ENCODE data around the gene CHST4. TPM values are rescaled to one million over a fixed set of nuclear protein-coding genes. Genes with fewer than 3 reads are reported as not detected.
A peak's percentile ranks its signal among the peaks of the same experiment; 100 is the strongest.

CHST4 gene
- 4.5 and 6.6 TPM in 2 replicates for total RNA-seq (2014; rRNA removed; shearing (Covaris generic))
- 0.28 and 0.29 TPM in 2 replicates for total RNA-seq (2022)
- Bru-seq, nascent RNA = percentile 14 among the genes with signal in this experiment
- not detected for BruChase-seq, experiment 1, labeled RNA remaining after a 6-hour chase
- percentile 14 among the genes with signal in this experiment for BruChase-seq, experiment 2, labeled RNA remaining after a 2-hour chase
- long read RNA-seq, partial matches to known transcripts = 0 of 2 reads
- long read RNA-seq, other reads (novel, unspliced or antisense) = 0 of 2 reads

DNA sequence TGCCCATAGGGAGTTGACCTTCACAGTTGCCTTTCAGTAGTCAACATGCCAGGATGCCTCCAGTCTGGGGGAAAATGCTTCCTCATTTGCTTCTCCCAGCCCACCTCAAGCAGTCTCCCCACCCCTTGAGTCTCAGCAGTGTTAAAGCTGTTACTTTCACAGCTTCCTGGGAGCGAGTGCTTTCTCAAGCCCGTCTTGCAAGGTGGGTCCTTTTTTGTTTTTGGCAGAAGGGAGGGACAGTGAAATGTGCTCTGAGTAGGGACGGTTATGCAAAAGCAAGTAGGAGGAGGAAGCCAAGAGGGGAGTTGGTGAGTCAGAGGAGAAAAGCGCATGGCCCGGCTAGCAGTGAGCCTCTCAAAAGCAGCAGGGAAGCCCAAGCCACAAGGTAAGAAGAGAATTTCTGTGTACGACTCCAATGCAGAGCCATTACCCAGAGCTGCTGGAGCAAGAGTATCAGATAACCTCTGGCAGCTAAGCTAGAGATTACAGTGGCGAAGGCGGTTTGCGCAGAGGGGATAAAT lies at the start of gene CHST4:
TSS of gene CHST4 (plus strand) at position 316 of the 521 bp plus-strand sequence. CDS start 10,252 bp downstream, outside the sequence.
- Histone ChIP-seq H3K4me2 (ENCODE audit: low read length) (peak within 1 kb of the TSS; percentile 60), H2AFZ (ENCODE audit: low read length) (peak within 1 kb of the TSS; percentile 73), H3K4me3 (ENCODE audit: low read depth, low read length, poor library complexity, severe bottlenecking) (peak within 1 kb of the TSS; percentile 62), H3K9me2 (ENCODE audit: insufficient read depth, low read length) (no peaks in the 10 kb centered on the region), H3K36me3 (ENCODE audit: insufficient read depth, low read length) (no peaks in the 10 kb centered on the region), H3K4me1 (ENCODE audit: insufficient read depth, low read length, poor library complexity, severe bottlenecking) (peaks cover 26% of the 10 kb centered on the region), H4K20me1 (ENCODE audit: insufficient read depth, low read length) (no peaks in the 10 kb centered on the region), H3K27ac (ENCODE audit: low read depth, low read length, poor library complexity, severe bottlenecking) (peak within 1 kb of the TSS; percentile 34), H3K79me2 (ENCODE audit: insufficient read depth, low read depth, low read length) (no peaks in the 10 kb centered on the region), H3K9me3 (ENCODE audit: low read length) (no peaks in the 10 kb centered on the region)
- peak; percentile 62 for DNase-seq (ENCODE audit: low spot score)
- intact Hi-C loops (cut with micrococcal nuclease; ENCODE audit: unreplicated experiment) = no loop called here
- TF ChIP-seq, protein P1, sequence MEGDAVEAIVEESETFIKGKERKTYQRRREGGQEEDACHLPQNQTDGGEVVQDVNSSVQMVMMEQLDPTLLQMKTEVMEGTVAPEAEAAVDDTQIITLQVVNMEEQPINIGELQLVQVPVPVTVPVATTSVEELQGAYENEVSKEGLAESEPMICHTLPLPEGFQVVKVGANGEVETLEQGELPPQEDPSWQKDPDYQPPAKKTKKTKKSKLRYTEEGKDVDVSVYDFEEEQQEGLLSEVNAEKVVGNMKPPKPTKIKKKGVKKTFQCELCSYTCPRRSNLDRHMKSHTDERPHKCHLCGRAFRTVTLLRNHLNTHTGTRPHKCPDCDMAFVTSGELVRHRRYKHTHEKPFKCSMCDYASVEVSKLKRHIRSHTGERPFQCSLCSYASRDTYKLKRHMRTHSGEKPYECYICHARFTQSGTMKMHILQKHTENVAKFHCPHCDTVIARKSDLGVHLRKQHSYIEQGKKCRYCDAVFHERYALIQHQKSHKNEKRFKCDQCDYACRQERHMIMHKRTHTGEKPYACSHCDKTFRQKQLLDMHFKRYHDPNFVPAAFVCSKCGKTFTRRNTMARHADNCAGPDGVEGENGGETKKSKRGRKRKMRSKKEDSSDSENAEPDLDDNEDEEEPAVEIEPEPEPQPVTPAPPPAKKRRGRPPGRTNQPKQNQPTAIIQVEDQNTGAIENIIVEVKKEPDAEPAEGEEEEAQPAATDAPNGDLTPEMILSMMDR (conservative IDR thresholded peaks at IDR 0.05; ENCODE audit: low read length) = no peak
- TF ChIP-seq EZH2phosphoT487 (IDR thresholded peaks at IDR 0.05; ENCODE audit: borderline replicate concordance, low read depth, low read length) = no peak
- no TSS peak for BruUV-seq (replicated peaks)
- POLR2A ChIA-PET = no interaction called here
- CTCF ChIA-PET (ENCODE audit: unreplicated experiment) = no interaction called here

DNA sequence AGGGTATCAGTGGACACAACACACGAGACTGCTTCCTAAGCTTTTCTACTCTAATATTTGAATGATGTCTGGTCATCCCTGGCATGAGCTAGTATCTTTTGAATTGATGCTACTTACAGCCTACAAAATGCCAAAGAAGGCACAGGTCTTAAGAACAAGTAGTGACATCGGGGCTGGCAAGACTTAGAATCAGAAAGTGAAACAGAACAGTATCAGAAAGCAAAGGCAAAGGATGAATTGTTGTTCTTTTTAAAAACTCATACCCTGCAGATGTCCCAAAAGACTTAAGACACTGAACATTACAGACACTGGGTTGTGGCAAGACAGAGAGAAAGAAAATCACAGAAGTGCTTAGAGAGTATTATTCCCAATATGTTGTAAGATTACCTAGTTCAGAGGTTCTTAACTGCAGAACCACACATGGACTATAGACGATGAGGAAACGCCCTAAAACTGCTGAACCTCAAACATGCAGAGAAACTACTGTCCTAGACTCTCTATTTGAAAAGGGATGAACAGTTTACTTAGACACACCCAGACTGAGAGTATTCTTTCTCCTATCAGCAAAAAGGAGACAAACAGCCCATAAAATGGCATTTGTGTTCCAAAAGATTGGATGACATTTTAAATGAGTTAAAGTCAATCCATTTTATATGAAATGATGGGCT lies 49.6 kb upstream of the CHST4 start:
- BruUV-seq (replicated peaks) = no TSS peak

More for the DNA sequence above, 49.6 kb upstream of the CHST4 start:
- ChIA-PET CTCF (ENCODE audit: unreplicated experiment) (interaction anchor here (0.5 kb wide), 1 partner anchor 51 kb away, joined by 3 read pairs; no protein-coding TSS in a partner anchor), POLR2A (no interaction called here)
- H3K4me1 ChIP-seq (ENCODE audit: insufficient read depth, low read length, poor library complexity, severe bottlenecking) = no peaks in the 10 kb centered on the region
- no peak overlapping the region for H2AFZ ChIP-seq (ENCODE audit: low read length)
- no peaks in the 10 kb centered on the region for H3K9me3 ChIP-seq (ENCODE audit: low read length)
- H3K27ac ChIP-seq (ENCODE audit: low read depth, low read length, poor library complexity, severe bottlenecking) = no peak overlapping the region
- TF ChIP-seq EZH2phosphoT487 (IDR thresholded peaks at IDR 0.05; ENCODE audit: borderline replicate concordance, low read depth, low read length) = no peak
- TF ChIP-seq, protein P1 (conservative IDR thresholded peaks at IDR 0.05; ENCODE audit: low read length) = no peak
- DNase-seq (ENCODE audit: low spot score) = no peak
- H3K4me3 ChIP-seq (ENCODE audit: low read depth, low read length, poor library complexity, severe bottlenecking) = no peak overlapping the region
- intact Hi-C loops (cut with micrococcal nuclease; ENCODE audit: unreplicated experiment) = no loop called here
- H4K20me1 ChIP-seq (ENCODE audit: insufficient read depth, low read length) = no peaks in the 10 kb centered on the region
- no peaks in the 10 kb centered on the region for H3K79me2 ChIP-seq (ENCODE audit: insufficient read depth, low read depth, low read length)
- H3K36me3 ChIP-seq (ENCODE audit: insufficient read depth, low read length) = no peaks in the 10 kb centered on the region
- H3K9me2 ChIP-seq (ENCODE audit: insufficient read depth, low read length) = no peaks in the 10 kb centered on the region
- H3K4me2 ChIP-seq (ENCODE audit: low read length) = no peak overlapping the region

All from OCI-LY7 (cell line).